Measurements from ENCODE around the gene PAPPA. TPM values are rescaled to one million over a fixed set of nuclear protein-coding genes. Genes with fewer than 3 reads are reported as not detected.
A peak's percentile ranks its signal among the peaks of the same experiment; 100 is the strongest.

PAPPA gene
- total RNA-seq, 1 donor from 2014 or later: 0.15 TPM

- H3K36me3 Mint-ChIP-seq: peaks cover 13% of the 10 kb centered on the region
- H2AFZ ChIP-seq (replicated peaks): no peak overlapping the region
- H3K9ac ChIP-seq: no peak overlapping the region
- no peaks in the 10 kb centered on the region for H3K36me3 ChIP-seq
- no peaks in the 10 kb centered on the region for H3K27me3 Mint-ChIP-seq (ENCODE audit: insufficient read depth, low read depth)
- H3K4me1 ChIP-seq: peaks cover 15% of the 10 kb centered on the region
- H3K4me2 ChIP-seq: no peak overlapping the region
- TF ChIP-seq CTCF (IDR thresholded peaks at IDR 0.05): no peak
- no peak for TF ChIP-seq EZH2phosphoT487 (IDR thresholded peaks at IDR 0.05)
- TF ChIP-seq EZH2 (IDR thresholded peaks at IDR 0.05): no peak
- H3K79me2 ChIP-seq (ENCODE audit: low read depth): no peaks in the 10 kb centered on the region
- no peaks in the 10 kb centered on the region for H3K9me3 ChIP-seq (ENCODE audit: low read depth)
- H3K4me1 Mint-ChIP-seq: peaks cover 9% of the 10 kb centered on the region
- peaks cover 8% of the 10 kb centered on the region for H4K20me1 ChIP-seq (ENCODE audit: low read depth)
- no peak overlapping the region for H3K27ac Mint-ChIP-seq
- H3K27ac ChIP-seq: no peak overlapping the region
- H3K9me3 Mint-ChIP-seq: no peaks in the 10 kb centered on the region
- H3K4me3 ChIP-seq: no peak overlapping the region
- H3K27me3 ChIP-seq: no peaks in the 10 kb centered on the region
- no peak for DNase-seq (ENCODE audit: low spot score)
- peaks cover 10% of the 10 kb centered on the region for H3F3A ChIP-seq (ENCODE audit: low read depth)
- H3K4me3 Mint-ChIP-seq: no peak overlapping the region
Observed at GRCh38 chr9:116345817-116346216, 192.2 kb downstream of the PAPPA start.

GRCh38 chr9:116349684-116350083, 196.1 kb downstream of the PAPPA start:
- no peak overlapping the region for H3K27ac Mint-ChIP-seq
- H3K27me3 Mint-ChIP-seq (ENCODE audit: insufficient read depth, low read depth): no peaks in the 10 kb centered on the region
- no peak overlapping the region for H3K27ac ChIP-seq
- no peak overlapping the region for H3K4me2 ChIP-seq
- H3K4me1 Mint-ChIP-seq: no peaks in the 10 kb centered on the region
- H3K9ac ChIP-seq: no peak overlapping the region
- TF ChIP-seq EZH2phosphoT487 (IDR thresholded peaks at IDR 0.05): no peak
- TF ChIP-seq EZH2 (IDR thresholded peaks at IDR 0.05): no peak
- no peaks in the 10 kb centered on the region for H3K27me3 ChIP-seq
- H3K4me3 ChIP-seq: no peak overlapping the region
- H2AFZ ChIP-seq (replicated peaks): no peak overlapping the region
- DNase-seq (ENCODE audit: low spot score): no peak
- no peak overlapping the region for H3K4me3 Mint-ChIP-seq
- no peaks in the 10 kb centered on the region for H3K9me3 ChIP-seq (ENCODE audit: low read depth)
- H3K79me2 ChIP-seq (ENCODE audit: low read depth): no peaks in the 10 kb centered on the region
- H3K36me3 ChIP-seq: no peaks in the 10 kb centered on the region
- H3K9me3 Mint-ChIP-seq: no peaks in the 10 kb centered on the region
- H3K36me3 Mint-ChIP-seq: peaks cover 30% of the 10 kb centered on the region
- no peaks in the 10 kb centered on the region for H3K4me1 ChIP-seq
- H4K20me1 ChIP-seq (ENCODE audit: low read depth): peaks cover 8% of the 10 kb centered on the region
- no peaks in the 10 kb centered on the region for H3F3A ChIP-seq (ENCODE audit: low read depth)

GRCh38 chr9:116350213-116350612, 196.6 kb downstream of the PAPPA start:
- Mint-ChIP-seq H3K4me3 (no peak overlapping the region), H3K27me3 (ENCODE audit: insufficient read depth, low read depth) (peaks cover 2% of the 10 kb centered on the region), H3K36me3 (peaks cover 30% of the 10 kb centered on the region), H3K9me3 (no peaks in the 10 kb centered on the region), H3K4me1 (no peaks in the 10 kb centered on the region), H3K27ac (peak overlapping the region; percentile 9)
- Histone ChIP-seq H2AFZ (replicated peaks) (no peak overlapping the region), H3K27ac (no peak overlapping the region), H3K36me3 (no peaks in the 10 kb centered on the region), H3K4me1 (peaks cover 1% of the 10 kb centered on the region), H4K20me1 (ENCODE audit: low read depth) (peaks cover 8% of the 10 kb centered on the region), H3K79me2 (ENCODE audit: low read depth) (no peaks in the 10 kb centered on the region), H3K9ac (no peak overlapping the region), H3F3A (ENCODE audit: low read depth) (peaks cover 2% of the 10 kb centered on the region), H3K4me2 (no peak overlapping the region), H3K27me3 (no peaks in the 10 kb centered on the region), H3K9me3 (ENCODE audit: low read depth) (no peaks in the 10 kb centered on the region), H3K4me3 (no peak overlapping the region)
- no peak for DNase-seq (ENCODE audit: low spot score)
- TF ChIP-seq EZH2phosphoT487 (IDR thresholded peaks at IDR 0.05) (no peak), CTCF (IDR thresholded peaks at IDR 0.05) (no peak)

GRCh38 chr9:116352958-116353357, 199.4 kb downstream of the PAPPA start:
- Histone ChIP-seq H3K36me3 (no peaks in the 10 kb centered on the region), H3K4me2 (no peak overlapping the region), H3K27me3 (no peaks in the 10 kb centered on the region), H3K9ac (no peak overlapping the region), H3K4me1 (peaks cover 5% of the 10 kb centered on the region), H3K27ac (no peak overlapping the region), H3F3A (ENCODE audit: low read depth) (peaks cover 10% of the 10 kb centered on the region), H3K9me3 (ENCODE audit: low read depth) (no peaks in the 10 kb centered on the region), H3K4me3 (no peak overlapping the region), H4K20me1 (ENCODE audit: low read depth) (peaks cover 8% of the 10 kb centered on the region), H2AFZ (replicated peaks) (no peak overlapping the region), H3K79me2 (ENCODE audit: low read depth) (no peaks in the 10 kb centered on the region)
- Mint-ChIP-seq H3K36me3 (peaks cover 27% of the 10 kb centered on the region), H3K27ac (no peak overlapping the region), H3K4me1 (peaks cover 4% of the 10 kb centered on the region), H3K27me3 (ENCODE audit: insufficient read depth, low read depth) (peaks cover 5% of the 10 kb centered on the region), H3K4me3 (no peak overlapping the region), H3K9me3 (no peaks in the 10 kb centered on the region)
- no peak for DNase-seq (ENCODE audit: low spot score)
- TF ChIP-seq EZH2 (IDR thresholded peaks at IDR 0.05): no peak
- no peak for TF ChIP-seq CTCF (IDR thresholded peaks at IDR 0.05)
- TF ChIP-seq EZH2phosphoT487 (IDR thresholded peaks at IDR 0.05): no peak

Measured in neural progenitor cell (in vitro differentiated cells).